ENCODE measurements around the gene ASTN2. TPM values are rescaled to one million over a fixed set of nuclear protein-coding genes. Genes with fewer than 3 reads are reported as not detected.

ASTN2 gene
- total RNA-seq, 1 donor from 2014 or later = 2.3 TPM

DNA sequence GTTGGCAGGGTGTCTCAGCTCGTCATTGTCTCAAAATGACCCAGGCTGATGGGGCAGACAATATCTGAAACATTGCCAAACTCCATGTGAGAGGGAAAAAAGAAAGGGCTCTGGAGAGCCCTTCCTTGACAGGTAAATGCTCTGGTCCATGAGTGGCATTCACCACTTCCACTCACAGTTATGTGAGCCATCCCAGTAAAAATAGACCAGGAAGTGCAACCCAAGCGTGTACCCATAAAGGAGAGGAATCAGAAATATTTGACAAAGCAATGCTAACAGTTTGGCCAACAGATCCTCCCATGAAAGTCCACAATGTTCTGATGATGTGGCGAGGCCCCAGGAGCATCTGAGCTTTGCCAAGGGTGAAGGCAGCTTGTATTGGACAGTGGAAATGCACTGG lies 49.4 kb downstream of the ASTN2 start:
- TF ChIP-seq, protein P1, sequence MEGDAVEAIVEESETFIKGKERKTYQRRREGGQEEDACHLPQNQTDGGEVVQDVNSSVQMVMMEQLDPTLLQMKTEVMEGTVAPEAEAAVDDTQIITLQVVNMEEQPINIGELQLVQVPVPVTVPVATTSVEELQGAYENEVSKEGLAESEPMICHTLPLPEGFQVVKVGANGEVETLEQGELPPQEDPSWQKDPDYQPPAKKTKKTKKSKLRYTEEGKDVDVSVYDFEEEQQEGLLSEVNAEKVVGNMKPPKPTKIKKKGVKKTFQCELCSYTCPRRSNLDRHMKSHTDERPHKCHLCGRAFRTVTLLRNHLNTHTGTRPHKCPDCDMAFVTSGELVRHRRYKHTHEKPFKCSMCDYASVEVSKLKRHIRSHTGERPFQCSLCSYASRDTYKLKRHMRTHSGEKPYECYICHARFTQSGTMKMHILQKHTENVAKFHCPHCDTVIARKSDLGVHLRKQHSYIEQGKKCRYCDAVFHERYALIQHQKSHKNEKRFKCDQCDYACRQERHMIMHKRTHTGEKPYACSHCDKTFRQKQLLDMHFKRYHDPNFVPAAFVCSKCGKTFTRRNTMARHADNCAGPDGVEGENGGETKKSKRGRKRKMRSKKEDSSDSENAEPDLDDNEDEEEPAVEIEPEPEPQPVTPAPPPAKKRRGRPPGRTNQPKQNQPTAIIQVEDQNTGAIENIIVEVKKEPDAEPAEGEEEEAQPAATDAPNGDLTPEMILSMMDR (IDR thresholded peaks at IDR 0.05) = no peak
- no peaks in the 10 kb centered on the region for H3K4me1 ChIP-seq
- intact Hi-C loops (cut with DNase I) = no loop called here

DNA sequence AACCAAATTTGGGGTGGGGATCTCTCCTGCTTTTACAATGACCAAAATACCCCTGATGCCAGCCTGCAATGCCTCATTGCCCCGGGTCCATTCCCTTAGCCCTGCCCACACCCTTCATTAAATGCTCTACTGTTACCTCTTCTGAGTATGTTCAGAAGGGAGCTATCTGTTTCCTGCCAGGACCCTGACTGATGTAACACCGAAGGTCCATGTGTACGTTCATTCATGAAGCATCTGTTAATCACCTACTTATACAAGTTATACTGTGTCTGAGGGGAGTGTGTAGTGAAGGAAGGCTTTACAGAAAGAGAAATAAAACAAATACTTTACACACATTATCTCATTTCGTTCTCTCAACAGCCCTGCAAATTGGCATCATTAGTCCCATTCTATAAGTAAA lies 51.9 kb downstream of the ASTN2 start:
- H3K27me3 ChIP-seq = no peaks in the 10 kb centered on the region

More for the DNA sequence above, 49.4 kb downstream of the ASTN2 start:
- no peaks in the 10 kb centered on the region for H3K36me3 ChIP-seq
- no peaks in the 10 kb centered on the region for H3K27me3 ChIP-seq
- no peak for DNase-seq (ENCODE audit: low spot score in 2 of 2)
- no peak overlapping the region for H3K27ac ChIP-seq
- no peaks in the 10 kb centered on the region for H3K9me3 ChIP-seq
- no peak overlapping the region for H3K4me3 ChIP-seq

DNA sequence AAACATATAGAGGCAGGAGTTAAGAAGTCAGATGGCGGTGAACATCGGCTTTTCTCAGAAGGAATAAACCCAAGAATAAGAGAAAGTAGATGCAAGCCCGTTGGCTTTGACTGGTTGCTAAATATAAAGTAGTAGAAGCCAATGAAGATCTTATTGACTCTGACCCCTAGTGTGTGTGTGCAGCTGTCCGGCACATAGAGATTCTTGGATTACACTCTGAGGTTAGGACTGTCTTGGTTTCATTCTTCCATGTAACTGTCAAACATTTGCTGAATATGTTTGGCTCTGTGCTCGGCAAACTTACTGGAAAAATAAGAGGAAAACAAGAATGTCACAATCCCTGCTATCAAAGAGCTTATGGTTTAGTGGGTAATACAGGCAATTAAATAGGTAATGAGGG lies 54.9 kb downstream of the ASTN2 start:
- DNase-seq (ENCODE audit: low spot score in 2 of 2) = no peak
- no peak overlapping the region for H3K27ac ChIP-seq
- no peaks in the 10 kb centered on the region for H3K36me3 ChIP-seq
- H3K4me3 ChIP-seq = no peak overlapping the region
- H3K27me3 ChIP-seq = no peaks in the 10 kb centered on the region
- intact Hi-C loops (cut with DNase I) = no loop called here
- H3K4me1 ChIP-seq = no peaks in the 10 kb centered on the region
- TF ChIP-seq, protein P1 (IDR thresholded peaks at IDR 0.05) = no peak
- H3K9me3 ChIP-seq = no peaks in the 10 kb centered on the region

More for the DNA sequence above, 51.9 kb downstream of the ASTN2 start:
- no peaks in the 10 kb centered on the region for H3K9me3 ChIP-seq
- no peak overlapping the region for H3K27ac ChIP-seq
- no peak for DNase-seq (ENCODE audit: low spot score in 2 of 2)
- no peak overlapping the region for H3K4me3 ChIP-seq
- intact Hi-C loops (cut with DNase I) = no loop called here
- H3K36me3 ChIP-seq = no peaks in the 10 kb centered on the region
- H3K4me1 ChIP-seq = no peaks in the 10 kb centered on the region
- TF ChIP-seq, protein P1 (IDR thresholded peaks at IDR 0.05) = no peak

DNA sequence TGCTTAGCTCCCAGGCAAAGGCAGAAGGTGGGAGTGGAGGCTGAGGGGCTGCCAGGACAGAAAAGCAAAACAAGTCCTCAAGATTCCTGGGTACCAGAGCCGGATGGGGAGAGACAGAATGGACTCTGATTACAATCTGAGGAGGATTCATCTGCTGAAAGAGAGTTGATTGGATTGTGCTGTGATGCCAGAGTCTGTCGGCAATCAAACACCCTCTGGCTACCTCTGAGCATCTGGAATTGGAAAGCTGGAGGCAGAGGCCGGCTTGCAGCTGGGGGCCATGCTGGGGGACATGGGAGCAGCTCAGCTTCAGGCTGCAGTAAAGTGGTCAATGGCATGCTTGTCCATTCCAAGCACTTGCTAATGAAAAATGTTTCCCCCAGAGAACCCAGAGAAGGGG lies 59.3 kb downstream of the ASTN2 start:
- TF ChIP-seq, protein P1 (IDR thresholded peaks at IDR 0.05) = no peak
- H3K27me3 ChIP-seq = no peaks in the 10 kb centered on the region
- H3K4me3 ChIP-seq = no peak overlapping the region
- no peak for DNase-seq (ENCODE audit: low spot score in 2 of 2)
- intact Hi-C loops (cut with DNase I) = no loop called here
- H3K36me3 ChIP-seq = no peaks in the 10 kb centered on the region
- no peaks in the 10 kb centered on the region for H3K4me1 ChIP-seq
- no peaks in the 10 kb centered on the region for H3K9me3 ChIP-seq
- H3K27ac ChIP-seq = no peak overlapping the region

DNA sequence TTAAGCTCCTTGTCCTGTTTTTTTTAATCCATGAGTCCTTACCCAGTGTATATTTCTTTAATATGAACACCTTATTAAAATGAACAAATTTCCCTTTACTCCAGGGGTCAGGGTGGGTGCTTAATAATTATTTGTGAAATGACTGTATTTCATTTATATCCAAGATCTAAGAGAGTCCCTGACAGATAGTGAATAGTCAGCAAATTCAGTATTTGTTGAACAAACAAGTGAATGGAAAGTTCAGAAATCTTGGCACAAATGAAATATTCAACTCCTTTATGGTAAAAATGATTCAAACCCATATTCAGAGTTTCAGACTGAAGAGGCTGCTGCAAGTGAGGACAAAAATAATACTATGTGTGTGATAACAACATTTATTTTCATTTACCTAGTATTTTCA lies 59.9 kb downstream of the ASTN2 start:
- TF ChIP-seq, protein P1 (IDR thresholded peaks at IDR 0.05) = no peak
- no peak for DNase-seq (ENCODE audit: low spot score in 2 of 2)
- intact Hi-C loops (cut with DNase I) = no loop called here
- no peaks in the 10 kb centered on the region for H3K36me3 ChIP-seq
- H3K27me3 ChIP-seq = no peaks in the 10 kb centered on the region
- no peaks in the 10 kb centered on the region for H3K9me3 ChIP-seq
- no peak overlapping the region for H3K27ac ChIP-seq
- no peak overlapping the region for H3K4me3 ChIP-seq
- no peaks in the 10 kb centered on the region for H3K4me1 ChIP-seq

DNA sequence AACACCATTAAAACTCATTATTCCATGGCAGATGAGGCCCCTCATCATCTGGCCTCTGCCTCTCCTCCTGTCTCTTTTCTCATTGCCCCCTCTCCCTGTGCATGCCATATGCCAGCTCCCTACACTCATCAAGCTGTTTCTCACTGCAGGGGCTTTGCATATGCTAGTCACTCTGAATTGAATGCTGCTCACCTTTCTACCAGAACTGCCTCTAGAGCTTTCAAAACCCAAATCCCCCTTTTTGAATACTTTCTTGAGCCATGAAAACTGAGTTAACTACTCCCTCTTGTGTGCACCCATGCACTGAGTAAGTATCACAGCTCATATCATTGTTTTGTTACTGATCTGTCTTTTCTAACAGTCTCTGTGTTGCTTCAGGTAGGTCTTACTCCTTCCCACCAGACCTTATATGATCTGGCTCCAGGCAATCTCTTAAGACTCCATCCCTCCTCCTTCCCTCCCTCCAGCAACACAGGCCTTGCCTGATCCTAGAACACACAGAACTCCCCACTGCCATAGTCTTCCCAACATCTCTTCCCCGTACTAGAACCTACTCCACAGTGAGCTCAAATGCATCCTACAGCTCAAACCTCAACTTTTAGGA lies 60.5 kb downstream of the ASTN2 start:
- no peaks in the 10 kb centered on the region for H3K9me3 ChIP-seq
- H3K4me3 ChIP-seq = no peak overlapping the region
- TF ChIP-seq, protein P1 (IDR thresholded peaks at IDR 0.05) = no peak
- no peak overlapping the region for H3K27ac ChIP-seq
- no peaks in the 10 kb centered on the region for H3K27me3 ChIP-seq
- no peak for DNase-seq (ENCODE audit: low spot score in 2 of 2)
- no peaks in the 10 kb centered on the region for H3K36me3 ChIP-seq
- H3K4me1 ChIP-seq = no peaks in the 10 kb centered on the region
- intact Hi-C loops (cut with DNase I) = no loop called here

Measured in ascending aorta (tissue), 2 donors.